Measurements from ENCODE around the gene NUDT2.

DNA sequence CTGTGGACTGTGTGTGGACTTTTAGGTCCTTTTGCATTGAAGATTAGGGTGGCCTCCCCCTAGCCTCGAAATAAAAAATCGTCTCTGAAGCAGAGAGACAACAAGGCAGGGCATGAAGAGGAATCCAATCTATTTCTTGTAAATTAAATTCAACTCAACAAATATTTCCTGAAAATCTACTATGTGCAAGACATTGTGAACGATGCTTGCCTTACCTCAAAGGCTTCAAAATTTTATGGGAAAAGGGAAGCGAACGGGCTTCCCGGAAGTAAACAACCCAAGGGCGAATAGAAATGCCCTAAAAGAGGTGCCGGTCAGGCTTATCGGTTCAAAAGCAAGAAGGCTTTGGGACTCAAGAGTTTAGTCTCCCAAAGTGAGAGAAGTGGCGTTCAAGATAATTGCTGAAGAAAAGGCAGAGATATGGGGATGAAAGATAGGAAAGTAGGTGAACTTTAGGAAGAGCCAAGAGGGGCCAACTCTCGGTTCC lies 826 bp upstream of the NUDT2 start:
- no peak for TF ChIP-seq EP300 (IDR thresholded peaks at IDR 0.05)
- no peak for TF ChIP-seq POLR2A (IDR thresholded peaks at IDR 0.05; ENCODE audit: low read depth)
- TF ChIP-seq, protein P1, sequence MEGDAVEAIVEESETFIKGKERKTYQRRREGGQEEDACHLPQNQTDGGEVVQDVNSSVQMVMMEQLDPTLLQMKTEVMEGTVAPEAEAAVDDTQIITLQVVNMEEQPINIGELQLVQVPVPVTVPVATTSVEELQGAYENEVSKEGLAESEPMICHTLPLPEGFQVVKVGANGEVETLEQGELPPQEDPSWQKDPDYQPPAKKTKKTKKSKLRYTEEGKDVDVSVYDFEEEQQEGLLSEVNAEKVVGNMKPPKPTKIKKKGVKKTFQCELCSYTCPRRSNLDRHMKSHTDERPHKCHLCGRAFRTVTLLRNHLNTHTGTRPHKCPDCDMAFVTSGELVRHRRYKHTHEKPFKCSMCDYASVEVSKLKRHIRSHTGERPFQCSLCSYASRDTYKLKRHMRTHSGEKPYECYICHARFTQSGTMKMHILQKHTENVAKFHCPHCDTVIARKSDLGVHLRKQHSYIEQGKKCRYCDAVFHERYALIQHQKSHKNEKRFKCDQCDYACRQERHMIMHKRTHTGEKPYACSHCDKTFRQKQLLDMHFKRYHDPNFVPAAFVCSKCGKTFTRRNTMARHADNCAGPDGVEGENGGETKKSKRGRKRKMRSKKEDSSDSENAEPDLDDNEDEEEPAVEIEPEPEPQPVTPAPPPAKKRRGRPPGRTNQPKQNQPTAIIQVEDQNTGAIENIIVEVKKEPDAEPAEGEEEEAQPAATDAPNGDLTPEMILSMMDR (IDR thresholded peaks at IDR 0.05), result no peak

Measured in esophagus muscularis mucosa (tissue), 4 donors.